Activated CD4-positive, alpha-beta T cell treated with anti-CD3 and anti-CD28 coated beads, Interleukin-2, amount 10 ng/mL, durations not matched to agents 7 days and 5 days (primary cell): ENCODE data around the gene BAIAP2L1. TPM values are rescaled to one million over a fixed set of nuclear protein-coding genes. Genes with fewer than 3 reads are reported as not detected.
"Not testable (repeated sequence)": the region's sequence is repeated elsewhere in the genome, so short reads cannot be mapped to it uniquely, and the experiment has no call there.

Experiments used
- CTCF ChIA-PET: fragments of 350-600 bp; sonication (Branson Sonifier 250); formaldehyde crosslinking; loops from one replicate; lab custom pipeline; 2021; ENCODE audit warnings: antibody characterized with exemption; lab: Charles Lee
- POLR2A ChIA-PET: fragments of 350-600 bp; sonication (Branson Sonifier 250); formaldehyde crosslinking; loops from one replicate; lab custom pipeline; 2021; ENCODE audit warnings: antibody characterized with exemption; lab: Charles Lee
- DNase-seq: peaks from one replicate; pipeline ENCODE4 v3.0.0-alpha.2; 2020
- H3K27ac Mint-ChIP-seq: one replicate; pipeline ENCODE4 v1.8.0; 2021; ENCODE audit warnings: mild to moderate bottlenecking, moderate library complexity, mixed read lengths
- H3K27me3 Mint-ChIP-seq: one replicate; pipeline ENCODE4 v1.8.0; 2021; ENCODE audit warnings: mixed read lengths
- H3K36me3 Mint-ChIP-seq: one replicate; pipeline ENCODE4 v1.8.0; 2021; ENCODE audit warnings: low read depth, mixed read lengths
- H3K4me1 Mint-ChIP-seq: one replicate; pipeline ENCODE4 v1.8.0; 2021; ENCODE audit warnings: mixed read lengths
- H3K4me3 Mint-ChIP-seq: one replicate; pipeline ENCODE4 v1.8.0; 2021; ENCODE audit warnings: mild to moderate bottlenecking, moderate library complexity, mixed read lengths
- H3K9me3 Mint-ChIP-seq: one replicate; pipeline ENCODE4 v1.8.0; 2021; ENCODE audit warnings: mixed read lengths
- total RNA-seq, 2 experiments: library from RNA; stranded (reverse); gene quantifications; one replicate each; pipeline ENCODE4 v1.2.3, GENCODE V29; 2021

Gene BAIAP2L1
- total RNA-seq, 2 experiments from 2014 or later, result 0.40 to 0.42 TPM

GRCh38 chr7:98395481-98395880 lies 5.4 kb downstream of the BAIAP2L1 start:
- peaks cover 23% of the 10 kb centered on the region for H3K27me3 Mint-ChIP-seq

GRCh38 chr7:98394377-98394836 lies 6.5 kb downstream of the BAIAP2L1 start:
- no peak overlapping the region for H3K27ac Mint-ChIP-seq
- H3K9me3 Mint-ChIP-seq, result no peaks in the 10 kb centered on the region
- no peak for DNase-seq
- H3K4me1 Mint-ChIP-seq, result no peaks in the 10 kb centered on the region
- ChIA-PET POLR2A (no interaction called here), CTCF (no interaction called here)
- peaks cover 18% of the 10 kb centered on the region for H3K27me3 Mint-ChIP-seq
- H3K4me3 Mint-ChIP-seq, result no peak overlapping the region
- H3K36me3 Mint-ChIP-seq, result no peaks in the 10 kb centered on the region

More at GRCh38 chr7:98395481-98395880, 5.4 kb downstream of the BAIAP2L1 start:
- Mint-ChIP-seq H3K36me3 (no peaks in the 10 kb centered on the region), H3K4me3 (no peak overlapping the region), H3K4me1 (peaks cover 4% of the 10 kb centered on the region), H3K9me3 (no peaks in the 10 kb centered on the region), H3K27ac (no peak overlapping the region)
- DNase-seq, result no peak
- POLR2A ChIA-PET, result no interaction called here
- CTCF ChIA-PET, result no interaction called here

- Mint-ChIP-seq H3K4me1 (no peaks in the 10 kb centered on the region), H3K9me3 (no peaks in the 10 kb centered on the region), H3K36me3 (no peaks in the 10 kb centered on the region), H3K4me3 (no peak overlapping the region), H3K27me3 (no peaks in the 10 kb centered on the region), H3K27ac (no peak overlapping the region)
- no peak for DNase-seq
- POLR2A ChIA-PET, result no interaction called here
- CTCF ChIA-PET, result interaction anchor here (0.7 kb wide), 1 partner anchor 25 kb away, joined by 3 read pairs; no protein-coding TSS in a partner anchor
These were observed 13.2 kb downstream of the BAIAP2L1 start for GRCh38 chr7:98387544-98388226.

- H3K4me1 Mint-ChIP-seq, result no peaks in the 10 kb centered on the region
- POLR2A ChIA-PET, result no interaction called here
- CTCF ChIA-PET, result no interaction called here
These were observed 13.8 kb downstream of the BAIAP2L1 start for GRCh38 chr7:98387131-98387530.

GRCh38 chr7:98385532-98385931 lies 15.4 kb downstream of the BAIAP2L1 start:
- H3K4me3 Mint-ChIP-seq, CTCF ChIA-PET, POLR2A ChIA-PET, H3K9me3 Mint-ChIP-seq, DNase-seq, H3K4me1 Mint-ChIP-seq, H3K27ac Mint-ChIP-seq, H3K27me3 Mint-ChIP-seq, H3K36me3 Mint-ChIP-seq: not testable (repeated sequence)

More at GRCh38 chr7:98387131-98387530, 13.8 kb downstream of the BAIAP2L1 start:
- no peak overlapping the region for H3K4me3 Mint-ChIP-seq
- no peak for DNase-seq
- no peaks in the 10 kb centered on the region for H3K36me3 Mint-ChIP-seq
- no peaks in the 10 kb centered on the region for H3K27me3 Mint-ChIP-seq
- H3K27ac Mint-ChIP-seq, result no peak overlapping the region
- H3K9me3 Mint-ChIP-seq, result no peaks in the 10 kb centered on the region

- no peak for DNase-seq
- Mint-ChIP-seq H3K4me1 (no peaks in the 10 kb centered on the region), H3K36me3 (no peaks in the 10 kb centered on the region), H3K27me3 (no peaks in the 10 kb centered on the region), H3K4me3 (no peak overlapping the region), H3K9me3 (no peaks in the 10 kb centered on the region), H3K27ac (no peak overlapping the region)
- CTCF ChIA-PET, result no interaction called here
- POLR2A ChIA-PET, result no interaction called here
These were observed 22.6 kb downstream of the BAIAP2L1 start for GRCh38 chr7:98378210-98378819.

GRCh38 chr7:98376711-98377110 lies 24.2 kb downstream of the BAIAP2L1 start:
- Mint-ChIP-seq H3K4me3 (no peak overlapping the region), H3K9me3 (no peaks in the 10 kb centered on the region), H3K27ac (no peak overlapping the region), H3K36me3 (no peaks in the 10 kb centered on the region), H3K27me3 (no peaks in the 10 kb centered on the region), H3K4me1 (no peaks in the 10 kb centered on the region)
- no peak for DNase-seq
- POLR2A ChIA-PET, result no interaction called here
- CTCF ChIA-PET, result no interaction called here

- no peaks in the 10 kb centered on the region for H3K9me3 Mint-ChIP-seq
- no peak overlapping the region for H3K27ac Mint-ChIP-seq
- ChIA-PET POLR2A (no interaction called here), CTCF (interaction anchor here (0.7 to 0.8 kb wide), 2 partner anchors 20 to 83 kb away, joined by 3 read pairs; no protein-coding TSS in a partner anchor)
- no peaks in the 10 kb centered on the region for H3K36me3 Mint-ChIP-seq
- no peaks in the 10 kb centered on the region for H3K27me3 Mint-ChIP-seq
- no peaks in the 10 kb centered on the region for H3K4me1 Mint-ChIP-seq
- no peak for DNase-seq
- no peak overlapping the region for H3K4me3 Mint-ChIP-seq
These were observed 25.2 kb downstream of the BAIAP2L1 start for GRCh38 chr7:98375664-98376063.

- H3K4me3 Mint-ChIP-seq, result no peak overlapping the region
- H3K9me3 Mint-ChIP-seq, result no peaks in the 10 kb centered on the region
- CTCF ChIA-PET, result no interaction called here
- DNase-seq, result no peak
- no peak overlapping the region for H3K27ac Mint-ChIP-seq
- no peaks in the 10 kb centered on the region for H3K36me3 Mint-ChIP-seq
- no peaks in the 10 kb centered on the region for H3K4me1 Mint-ChIP-seq
- H3K27me3 Mint-ChIP-seq, result no peaks in the 10 kb centered on the region
- POLR2A ChIA-PET, result no interaction called here
These were observed 26.6 kb downstream of the BAIAP2L1 start for GRCh38 chr7:98374285-98374680.

GRCh38 chr7:98372993-98373392 lies 27.9 kb downstream of the BAIAP2L1 start:
- Mint-ChIP-seq H3K4me1 (no peaks in the 10 kb centered on the region), H3K36me3 (no peaks in the 10 kb centered on the region), H3K27me3 (no peaks in the 10 kb centered on the region), H3K27ac (no peak overlapping the region), H3K4me3 (no peak overlapping the region), H3K9me3 (no peaks in the 10 kb centered on the region)
- no peak for DNase-seq
- ChIA-PET POLR2A (no interaction called here), CTCF (no interaction called here)

- DNase-seq, result no peak
- no peaks in the 10 kb centered on the region for H3K36me3 Mint-ChIP-seq
- ChIA-PET POLR2A (no interaction called here), CTCF (interaction anchor here (0.6 kb wide), 1 partner anchor 24 kb away, joined by 4 read pairs; no protein-coding TSS in a partner anchor)
- H3K4me3 Mint-ChIP-seq, result no peak overlapping the region
- H3K9me3 Mint-ChIP-seq, result no peaks in the 10 kb centered on the region
- H3K27me3 Mint-ChIP-seq, result no peaks in the 10 kb centered on the region
- H3K27ac Mint-ChIP-seq, result no peak overlapping the region
- H3K4me1 Mint-ChIP-seq, result no peaks in the 10 kb centered on the region
These were observed 31.2 kb downstream of the BAIAP2L1 start for GRCh38 chr7:98369726-98370125.

- Mint-ChIP-seq H3K27ac (no peak overlapping the region), H3K9me3 (no peaks in the 10 kb centered on the region), H3K4me1 (no peaks in the 10 kb centered on the region), H3K4me3 (no peak overlapping the region), H3K27me3 (no peaks in the 10 kb centered on the region), H3K36me3 (no peaks in the 10 kb centered on the region)
- no peak for DNase-seq
- CTCF ChIA-PET, result interaction anchor here (0.7 kb wide), 1 partner anchor 1522 kb away, joined by 3 read pairs; no protein-coding TSS in a partner anchor
- POLR2A ChIA-PET, result no interaction called here
These were observed 32.2 kb downstream of the BAIAP2L1 start for GRCh38 chr7:98368716-98369115.

- Mint-ChIP-seq H3K4me3 (no peak overlapping the region), H3K27me3 (no peaks in the 10 kb centered on the region), H3K9me3 (no peaks in the 10 kb centered on the region), H3K27ac (peak overlapping the region; percentile 32), H3K4me1 (no peaks in the 10 kb centered on the region), H3K36me3 (no peaks in the 10 kb centered on the region)
- POLR2A ChIA-PET, result no interaction called here
- CTCF ChIA-PET, result no interaction called here
- DNase-seq, result no peak
These were observed 34.3 kb downstream of the BAIAP2L1 start for GRCh38 chr7:98366562-98366938.
